ENCODE results near the gene AK3. TPM values are rescaled to one million over a fixed set of nuclear protein-coding genes. Genes with fewer than 3 reads are reported as not detected.
A peak's percentile ranks its signal among the peaks of the same experiment; 100 is the strongest.

AK3 gene
- total RNA-seq, 1 donor from 2014 or later = 59.0 TPM

- Mint-ChIP-seq H3K4me1 (peaks cover 5% of the 10 kb centered on the region), H3K4me3 (no peak overlapping the region), H3K9me3 (no peaks in the 10 kb centered on the region), H3K27me3 (ENCODE audit: low read depth) (no peaks in the 10 kb centered on the region), H3K27ac (ENCODE audit: unreplicated experiment) (peak overlapping the region; percentile 76), H3K36me3 (ENCODE audit: low read depth) (no peaks in the 10 kb centered on the region)
- no peak for TF ChIP-seq CTCF (conservative IDR thresholded peaks at IDR 0.05)
- DNase-seq (ENCODE audit: low read depth, low spot score) = no peak
Measured at GRCh38 chr9:4768681-4769080, 27.7 kb upstream of the AK3 start.

- H3K4me3 Mint-ChIP-seq = no peak overlapping the region
- H3K9me3 Mint-ChIP-seq = no peaks in the 10 kb centered on the region
- H3K27me3 Mint-ChIP-seq (ENCODE audit: low read depth) = peaks cover 3% of the 10 kb centered on the region
- H3K27ac Mint-ChIP-seq (ENCODE audit: unreplicated experiment) = no peak overlapping the region
- no peak for TF ChIP-seq CTCF (conservative IDR thresholded peaks at IDR 0.05)
- H3K4me1 Mint-ChIP-seq = peaks cover 19% of the 10 kb centered on the region
- no peak for DNase-seq (ENCODE audit: low read depth, low spot score)
- H3K36me3 Mint-ChIP-seq (ENCODE audit: low read depth) = no peaks in the 10 kb centered on the region
Measured at GRCh38 chr9:4764033-4764432, 23.0 kb upstream of the AK3 start.

- Mint-ChIP-seq H3K27ac (ENCODE audit: unreplicated experiment) (no peak overlapping the region), H3K4me3 (no peak overlapping the region)
Measured at GRCh38 chr9:4762886-4763541, 22.0 kb upstream of the AK3 start.

GRCh38 chr9:4762108-4762885 lies 21.3 kb upstream of the AK3 start:
- peak; percentile 87 for TF ChIP-seq CTCF (conservative IDR thresholded peaks at IDR 0.05)

More at GRCh38 chr9:4762886-4763541, 22.0 kb upstream of the AK3 start:
- H3K4me1 Mint-ChIP-seq = peaks cover 19% of the 10 kb centered on the region
- DNase-seq (ENCODE audit: low read depth, low spot score) = peak; percentile 8
- no peaks in the 10 kb centered on the region for H3K9me3 Mint-ChIP-seq
- H3K27me3 Mint-ChIP-seq (ENCODE audit: low read depth) = peaks cover 3% of the 10 kb centered on the region
- TF ChIP-seq CTCF (conservative IDR thresholded peaks at IDR 0.05) = peak; percentile 15
- no peaks in the 10 kb centered on the region for H3K36me3 Mint-ChIP-seq (ENCODE audit: low read depth)

GRCh38 chr9:4760122-4760521 lies 19.1 kb upstream of the AK3 start:
- Mint-ChIP-seq H3K4me1 (peaks cover 27% of the 10 kb centered on the region), H3K4me3 (no peak overlapping the region), H3K27ac (ENCODE audit: unreplicated experiment) (no peak overlapping the region), H3K36me3 (ENCODE audit: low read depth) (no peaks in the 10 kb centered on the region), H3K27me3 (ENCODE audit: low read depth) (peaks cover 3% of the 10 kb centered on the region), H3K9me3 (no peaks in the 10 kb centered on the region)
- DNase-seq (ENCODE audit: low read depth, low spot score) = no peak
- no peak for TF ChIP-seq CTCF (conservative IDR thresholded peaks at IDR 0.05)

More at GRCh38 chr9:4762108-4762885, 21.3 kb upstream of the AK3 start:
- Mint-ChIP-seq H3K36me3 (ENCODE audit: low read depth) (no peaks in the 10 kb centered on the region), H3K4me1 (peaks cover 22% of the 10 kb centered on the region), H3K9me3 (no peaks in the 10 kb centered on the region), H3K27me3 (ENCODE audit: low read depth) (peaks cover 3% of the 10 kb centered on the region), H3K4me3 (no peak overlapping the region), H3K27ac (ENCODE audit: unreplicated experiment) (no peak overlapping the region)
- peak; percentile 56 for DNase-seq (ENCODE audit: low read depth, low spot score)

Data from neural crest cell (in vitro differentiated cells).